Activated naive CD8-positive, alpha-beta T cell (primary cell): ENCODE results near the gene TMEM128.
"Not testable (repeated sequence)": the region's sequence is repeated elsewhere in the genome, so short reads cannot be mapped to it uniquely, and the experiment has no call there.

ENCODE experiments used
- H3K27ac Mint-ChIP-seq: one replicate; pipeline ENCODE4 v1.8.0; 2021; ENCODE audit warnings: mixed read lengths
- H3K27me3 Mint-ChIP-seq: one replicate; pipeline ENCODE4 v1.8.0; 2021; ENCODE audit warnings: mixed read lengths
- H3K36me3 Mint-ChIP-seq: one replicate; pipeline ENCODE4 v1.8.0; 2021; ENCODE audit warnings: mixed read lengths
- H3K4me1 Mint-ChIP-seq: one replicate; pipeline ENCODE4 v1.8.0; 2021; ENCODE audit warnings: low read depth, mixed read lengths
- H3K4me3 Mint-ChIP-seq: one replicate; pipeline ENCODE4 v1.8.0; 2021; ENCODE audit warnings: mild to moderate bottlenecking, mixed read lengths
- H3K9me3 Mint-ChIP-seq: one replicate; pipeline ENCODE4 v1.8.0; 2021; ENCODE audit warnings: low read depth, mixed read lengths

Gene TMEM128

GRCh38 chr4:4269331-4269731, 21.3 kb upstream of the TMEM128 start:
- Mint-ChIP-seq H3K4me3 (peak overlapping the region; percentile 39), H3K36me3 (peaks cover 15% of the 10 kb centered on the region), H3K4me1 (peaks cover 22% of the 10 kb centered on the region), H3K27ac (peak overlapping the region; percentile 35), H3K27me3 (no peaks in the 10 kb centered on the region), H3K9me3 (no peaks in the 10 kb centered on the region)

- peak overlapping the region; percentile 13 for H3K27ac Mint-ChIP-seq
- H3K4me1 Mint-ChIP-seq = peaks cover 22% of the 10 kb centered on the region
- H3K9me3 Mint-ChIP-seq = no peaks in the 10 kb centered on the region
- peak overlapping the region; percentile 24 for H3K4me3 Mint-ChIP-seq
- peaks cover 14% of the 10 kb centered on the region for H3K36me3 Mint-ChIP-seq
- H3K27me3 Mint-ChIP-seq = no peaks in the 10 kb centered on the region
Observed at GRCh38 chr4:4268776-4269175, 20.8 kb upstream of the TMEM128 start.

- Mint-ChIP-seq H3K9me3 (no peaks in the 10 kb centered on the region), H3K4me3 (no peak overlapping the region), H3K36me3 (peaks cover 12% of the 10 kb centered on the region), H3K27ac (no peak overlapping the region), H3K4me1 (peaks cover 22% of the 10 kb centered on the region), H3K27me3 (no peaks in the 10 kb centered on the region)
Observed at GRCh38 chr4:4267981-4268380, 20.0 kb upstream of the TMEM128 start.

- H3K4me3 Mint-ChIP-seq = no peak overlapping the region
- H3K36me3 Mint-ChIP-seq = no peaks in the 10 kb centered on the region
- no peaks in the 10 kb centered on the region for H3K27me3 Mint-ChIP-seq
- no peaks in the 10 kb centered on the region for H3K4me1 Mint-ChIP-seq
- no peaks in the 10 kb centered on the region for H3K9me3 Mint-ChIP-seq
- no peak overlapping the region for H3K27ac Mint-ChIP-seq
Observed at GRCh38 chr4:4260185-4260751, 12.2 kb upstream of the TMEM128 start.

- H3K27me3 Mint-ChIP-seq = no peaks in the 10 kb centered on the region
- no peak overlapping the region for H3K4me3 Mint-ChIP-seq
- no peaks in the 10 kb centered on the region for H3K9me3 Mint-ChIP-seq
- H3K4me1 Mint-ChIP-seq = no peaks in the 10 kb centered on the region
- no peak overlapping the region for H3K27ac Mint-ChIP-seq
- H3K36me3 Mint-ChIP-seq = no peaks in the 10 kb centered on the region
Observed at GRCh38 chr4:4259484-4260100, 11.6 kb upstream of the TMEM128 start.

- not testable (repeated sequence) for H3K9me3 Mint-ChIP-seq, H3K27me3 Mint-ChIP-seq, H3K27ac Mint-ChIP-seq, H3K4me1 Mint-ChIP-seq, H3K36me3 Mint-ChIP-seq, H3K4me3 Mint-ChIP-seq
Observed at GRCh38 chr4:4257705-4258104, 9.7 kb upstream of the TMEM128 start.

- Mint-ChIP-seq H3K27ac (no peak overlapping the region), H3K4me1 (no peaks in the 10 kb centered on the region), H3K4me3 (no peak overlapping the region), H3K9me3 (no peaks in the 10 kb centered on the region), H3K36me3 (no peaks in the 10 kb centered on the region), H3K27me3 (no peaks in the 10 kb centered on the region)
Observed at GRCh38 chr4:4256799-4257198, 8.8 kb upstream of the TMEM128 start.

GRCh38 chr4:4254666-4255065, 6.6 kb upstream of the TMEM128 start:
- Mint-ChIP-seq H3K4me3 (no peak overlapping the region), H3K9me3 (no peaks in the 10 kb centered on the region), H3K27ac (no peak overlapping the region), H3K27me3 (no peaks in the 10 kb centered on the region), H3K4me1 (no peaks in the 10 kb centered on the region), H3K36me3 (no peaks in the 10 kb centered on the region)

- no peaks in the 10 kb centered on the region for H3K36me3 Mint-ChIP-seq
- peaks cover 1% of the 10 kb centered on the region for H3K4me1 Mint-ChIP-seq
- no peak overlapping the region for H3K4me3 Mint-ChIP-seq
- no peaks in the 10 kb centered on the region for H3K27me3 Mint-ChIP-seq
- H3K27ac Mint-ChIP-seq = no peak overlapping the region
- no peaks in the 10 kb centered on the region for H3K9me3 Mint-ChIP-seq
Observed at GRCh38 chr4:4254199-4254598, 6.2 kb upstream of the TMEM128 start.

GRCh38 chr4:4249866-4250265, 1.8 kb upstream of the TMEM128 start:
- peak overlapping the region; percentile 32 for H3K4me3 Mint-ChIP-seq
- no peaks in the 10 kb centered on the region for H3K9me3 Mint-ChIP-seq
- no peak overlapping the region for H3K27ac Mint-ChIP-seq
- peaks cover 9% of the 10 kb centered on the region for H3K36me3 Mint-ChIP-seq
- peaks cover 25% of the 10 kb centered on the region for H3K4me1 Mint-ChIP-seq
- no peaks in the 10 kb centered on the region for H3K27me3 Mint-ChIP-seq

- Mint-ChIP-seq H3K4me3 (peak overlapping the region; percentile 97), H3K4me1 (peaks cover 25% of the 10 kb centered on the region)
- not testable (repeated sequence) for H3K27me3 Mint-ChIP-seq, H3K27ac Mint-ChIP-seq, H3K9me3 Mint-ChIP-seq, H3K36me3 Mint-ChIP-seq
Observed at GRCh38 chr4:4249342-4249741, 1.3 kb upstream of the TMEM128 start.

- peak overlapping the region; percentile 97 for H3K4me3 Mint-ChIP-seq
- H3K36me3 Mint-ChIP-seq = peaks cover 9% of the 10 kb centered on the region
- peaks cover 25% of the 10 kb centered on the region for H3K4me1 Mint-ChIP-seq
- H3K27ac Mint-ChIP-seq = peak overlapping the region; percentile 98
- no peaks in the 10 kb centered on the region for H3K27me3 Mint-ChIP-seq
- H3K9me3 Mint-ChIP-seq = no peaks in the 10 kb centered on the region
Observed at GRCh38 chr4:4248885-4249203, 821 bp upstream of the TMEM128 start.

- peak overlapping the region; percentile 98 for H3K27ac Mint-ChIP-seq
- peaks cover 25% of the 10 kb centered on the region for H3K4me1 Mint-ChIP-seq
- no peaks in the 10 kb centered on the region for H3K27me3 Mint-ChIP-seq
- peak overlapping the region; percentile 97 for H3K4me3 Mint-ChIP-seq
- H3K9me3 Mint-ChIP-seq = no peaks in the 10 kb centered on the region
- H3K36me3 Mint-ChIP-seq = peaks cover 9% of the 10 kb centered on the region
Observed at GRCh38 chr4:4247696-4248028, 361 bp downstream of the TMEM128 start.

- Mint-ChIP-seq H3K4me3 (no peak overlapping the region), H3K27ac (no peak overlapping the region), H3K9me3 (no peaks in the 10 kb centered on the region), H3K4me1 (peaks cover 25% of the 10 kb centered on the region), H3K27me3 (no peaks in the 10 kb centered on the region), H3K36me3 (peaks cover 9% of the 10 kb centered on the region)
Observed at GRCh38 chr4:4245172-4245571, 2.9 kb downstream of the TMEM128 start.

GRCh38 chr4:4239551-4239950, 8.5 kb downstream of the TMEM128 start:
- H3K4me1 Mint-ChIP-seq, H3K36me3 Mint-ChIP-seq, H3K4me3 Mint-ChIP-seq, H3K9me3 Mint-ChIP-seq, H3K27me3 Mint-ChIP-seq: not testable (repeated sequence)
- H3K27ac Mint-ChIP-seq = peak overlapping the region; percentile 55

- Mint-ChIP-seq H3K4me3 (no peak overlapping the region), H3K27ac (no peak overlapping the region), H3K36me3 (peaks cover 6% of the 10 kb centered on the region), H3K4me1 (no peaks in the 10 kb centered on the region), H3K9me3 (peaks cover 6% of the 10 kb centered on the region), H3K27me3 (no peaks in the 10 kb centered on the region)
Observed at GRCh38 chr4:4233610-4234009, 14.4 kb downstream of the TMEM128 start.
